OCI-LY7 (cell line): ENCODE data around the gene CXCL1. TPM values are rescaled to one million over a fixed set of nuclear protein-coding genes. Genes with fewer than 3 reads are reported as not detected.

ENCODE experiments used
- BruUV-seq: library from RNA; stranded (reverse); fragments of 400-500 nt; replicated peaks from 2 replicates; lab custom pipeline; 2021; lab: Mats Ljungman, UMichigan
- CTCF ChIA-PET: fragments of 300-600 bp; sonication (Branson Sonifier 250); formaldehyde crosslinking; loops from one replicate; lab custom pipeline; 2022; ENCODE audit warnings: antibody characterized with exemption; ENCODE audit not compliant: unreplicated experiment; lab: Charles Lee
- POLR2A ChIA-PET: fragments of 300-600 bp; sonication (Branson Sonifier 250); formaldehyde crosslinking; loops from one replicate; lab custom pipeline; 2022; ENCODE audit warnings: antibody characterized with exemption; lab: Charles Lee
- DNase-seq: peaks from one replicate; pipeline ENCODE4 v3.0.0-alpha.2; 2015; ENCODE audit warnings: low spot score
- H2AFZ ChIP-seq: fragments of 200-600 bp; sonication (generic), shearing (Covaris generic); 2 replicates; pipeline ENCODE4 v1.6.1; 2014; ENCODE audit warnings: mild to moderate bottlenecking, antibody characterized with exemption, low read length, moderate library complexity
- H3K27ac ChIP-seq: fragments of 200-600 bp; sonication (generic); 2 replicates; pipeline ENCODE4 v1.5.1; 2014; ENCODE audit warnings: mixed run types, low read depth, mild to moderate bottlenecking, moderate library complexity, low read length, inconsistent platforms; ENCODE audit not compliant: poor library complexity, severe bottlenecking
- H3K36me3 ChIP-seq: fragments of 200-600 bp; sonication (generic); 2 replicates; pipeline ENCODE4 v1.6.1; 2014; ENCODE audit warnings: mild to moderate bottlenecking, antibody characterized with exemption, low read length, moderate library complexity, mixed read lengths; ENCODE audit not compliant: insufficient read depth
- H3K4me1 ChIP-seq: fragments of 200-600 bp; sonication (generic); 2 replicates; pipeline ENCODE4 v1.5.1; 2014; ENCODE audit warnings: mild to moderate bottlenecking, low read length; ENCODE audit not compliant: insufficient read depth, poor library complexity, severe bottlenecking
- H3K4me2 ChIP-seq: fragments of 200-600 bp; sonication (generic); 2 replicates; pipeline ENCODE4 v1.6.1; 2014; ENCODE audit warnings: mild to moderate bottlenecking, low read length
- H3K4me3 ChIP-seq: fragments of 200-600 bp; sonication (generic); 2 replicates; pipeline ENCODE4 v1.5.1; 2014; ENCODE audit warnings: mild to moderate bottlenecking, low read depth, low read length; ENCODE audit not compliant: poor library complexity, severe bottlenecking
- H3K79me2 ChIP-seq: fragments of 200-600 bp; sonication (generic); 2 replicates; pipeline ENCODE4 v1.6.1; 2016; ENCODE audit warnings: low read depth, mild to moderate bottlenecking, low read length, moderate library complexity, mixed read lengths; ENCODE audit not compliant: insufficient read depth
- H3K9me2 ChIP-seq: fragments of 200-600 bp; sonication (generic); 2 replicates; pipeline ENCODE4 v1.6.1; 2016; ENCODE audit warnings: mild to moderate bottlenecking, low read length, mixed read lengths; ENCODE audit not compliant: insufficient read depth
- H3K9me3 ChIP-seq: fragments of 200-600 bp; sonication (generic); 2 replicates; pipeline ENCODE4 v1.6.1; 2014; ENCODE audit warnings: mild to moderate bottlenecking, mixed run types, low read length, mixed read lengths
- H4K20me1 ChIP-seq: fragments of 200-600 bp; sonication (generic); 2 replicates; pipeline ENCODE4 v1.6.1; 2014; ENCODE audit warnings: mild to moderate bottlenecking, antibody characterized with exemption, low read length, moderate library complexity, mixed read lengths; ENCODE audit not compliant: insufficient read depth
- CTCF ChIP-seq: fragments of 200-600 bp; sonication (generic); conservative IDR thresholded peaks from 2 replicates; pipeline ENCODE4 v1.5.1; 2014; ENCODE audit warnings: mild to moderate bottlenecking, antibody characterized with exemption, low read length, moderate library complexity, mixed read lengths
- EZH2phosphoT487 ChIP-seq: fragments of 200-600 bp; sonication (generic); IDR thresholded peaks from 2 replicates; pipeline ENCODE4 v1.6.1; 2018; ENCODE audit warnings: low read depth, borderline replicate concordance, mild to moderate bottlenecking, mixed run types, antibody characterized with exemption, low read length, moderate library complexity, mixed read lengths
- intact Hi-C: fragments of 100-400 bp; cut with micrococcal nuclease; formaldehyde crosslinking; loops from one replicate; pipeline ENCODE4 v1.10.0; 2022; ENCODE audit not compliant: unreplicated experiment
- total RNA-seq, 2 experiments: library from RNA; depleted of rRNA in 1 of 2; stranded (reverse); fragments of >200 nt in 1 of 2; shearing (Covaris generic) in 1 of 2; gene quantifications; 2 replicates each; pipeline ENCODE4 v1.2.3, GENCODE V29; 2014 to 2022

The CXCL1 gene
- total RNA-seq, 2 experiments from 2014 or later = not detected

- no peaks in the 10 kb centered on the region for H3K4me1 ChIP-seq
- intact Hi-C loops = no loop called here
- TF ChIP-seq EZH2phosphoT487 = no peak
- no peak for TF ChIP-seq CTCF
- H3K4me2 ChIP-seq = no peak overlapping the region
- BruUV-seq = no TSS peak
- DNase-seq = no peak
- no peaks in the 10 kb centered on the region for H4K20me1 ChIP-seq
- no peaks in the 10 kb centered on the region for H3K79me2 ChIP-seq
- H3K36me3 ChIP-seq = no peaks in the 10 kb centered on the region
- H3K9me3 ChIP-seq = no peaks in the 10 kb centered on the region
- no peak overlapping the region for H3K4me3 ChIP-seq
- H3K9me2 ChIP-seq = no peaks in the 10 kb centered on the region
- H3K27ac ChIP-seq = no peak overlapping the region
- ChIA-PET POLR2A (interaction anchor here (1.1 kb wide), 1 partner anchor 17 kb away, joined by 3 read pairs; no protein-coding TSS in a partner anchor), CTCF (no interaction called here)
- H2AFZ ChIP-seq = no peak overlapping the region
These were observed 30.1 kb upstream of the CXCL1 start for GRCh38 chr4:73839071-73839470.

GRCh38 chr4:73839715-73840114 is 29.5 kb upstream of the CXCL1 start:
- H3K9me3 ChIP-seq = no peaks in the 10 kb centered on the region
- no TSS peak for BruUV-seq
- no peak overlapping the region for H2AFZ ChIP-seq
- H3K9me2 ChIP-seq = no peaks in the 10 kb centered on the region
- no peak overlapping the region for H3K4me2 ChIP-seq
- ChIA-PET POLR2A (interaction anchor here (0.7 to 1.1 kb wide), 2 partner anchors 18 to 231 kb away, joined by 3 to 4 read pairs; no protein-coding TSS in a partner anchor), CTCF (interaction anchor here (0.6 kb wide), 1 partner anchor 15 kb away, joined by 3 read pairs; no protein-coding TSS in a partner anchor)
- no peaks in the 10 kb centered on the region for H3K36me3 ChIP-seq
- DNase-seq = no peak
- no peaks in the 10 kb centered on the region for H3K4me1 ChIP-seq
- H3K4me3 ChIP-seq = no peak overlapping the region
- no peak for TF ChIP-seq EZH2phosphoT487
- no peak for TF ChIP-seq CTCF
- no peak overlapping the region for H3K27ac ChIP-seq
- intact Hi-C loops = no loop called here
- H4K20me1 ChIP-seq = no peaks in the 10 kb centered on the region
- no peaks in the 10 kb centered on the region for H3K79me2 ChIP-seq

- no peaks in the 10 kb centered on the region for H3K9me3 ChIP-seq
- intact Hi-C loops = no loop called here
- no peaks in the 10 kb centered on the region for H3K9me2 ChIP-seq
- no peak for DNase-seq
- ChIA-PET POLR2A (interaction anchor here (0.6 kb wide), 1 partner anchor 343 kb away, joined by 3 read pairs; no protein-coding TSS in a partner anchor), CTCF (no interaction called here)
- H4K20me1 ChIP-seq = no peaks in the 10 kb centered on the region
- H3K4me2 ChIP-seq = no peak overlapping the region
- H3K79me2 ChIP-seq = no peaks in the 10 kb centered on the region
- no peak overlapping the region for H2AFZ ChIP-seq
- BruUV-seq = no TSS peak
- H3K36me3 ChIP-seq = no peaks in the 10 kb centered on the region
- H3K4me1 ChIP-seq = no peaks in the 10 kb centered on the region
- H3K4me3 ChIP-seq = no peak overlapping the region
- no peak for TF ChIP-seq EZH2phosphoT487
- H3K27ac ChIP-seq = no peak overlapping the region
These were observed 27.8 kb upstream of the CXCL1 start for GRCh38 chr4:73841243-73841925.
